GM19238 (cell line): ENCODE measurements around the gene UBE2I.
"Not testable (repeated sequence)": the region's sequence is repeated elsewhere in the genome, so short reads cannot be mapped to it uniquely, and the experiment has no call there.

Experiments used
- DNase-seq: peaks from one replicate; pipeline ENCODE4 v3.0.0; 2011; ENCODE audit warnings: low spot score; ENCODE audit not compliant: insufficient read length

The UBE2I gene

GRCh38 chr16:1328961-1329360, 19.5 kb downstream of the UBE2I start:
- not testable (repeated sequence) for DNase-seq

GRCh38 chr16:1330260-1330914, 21.0 kb downstream of the UBE2I start:
- DNase-seq, result no peak

DNA sequence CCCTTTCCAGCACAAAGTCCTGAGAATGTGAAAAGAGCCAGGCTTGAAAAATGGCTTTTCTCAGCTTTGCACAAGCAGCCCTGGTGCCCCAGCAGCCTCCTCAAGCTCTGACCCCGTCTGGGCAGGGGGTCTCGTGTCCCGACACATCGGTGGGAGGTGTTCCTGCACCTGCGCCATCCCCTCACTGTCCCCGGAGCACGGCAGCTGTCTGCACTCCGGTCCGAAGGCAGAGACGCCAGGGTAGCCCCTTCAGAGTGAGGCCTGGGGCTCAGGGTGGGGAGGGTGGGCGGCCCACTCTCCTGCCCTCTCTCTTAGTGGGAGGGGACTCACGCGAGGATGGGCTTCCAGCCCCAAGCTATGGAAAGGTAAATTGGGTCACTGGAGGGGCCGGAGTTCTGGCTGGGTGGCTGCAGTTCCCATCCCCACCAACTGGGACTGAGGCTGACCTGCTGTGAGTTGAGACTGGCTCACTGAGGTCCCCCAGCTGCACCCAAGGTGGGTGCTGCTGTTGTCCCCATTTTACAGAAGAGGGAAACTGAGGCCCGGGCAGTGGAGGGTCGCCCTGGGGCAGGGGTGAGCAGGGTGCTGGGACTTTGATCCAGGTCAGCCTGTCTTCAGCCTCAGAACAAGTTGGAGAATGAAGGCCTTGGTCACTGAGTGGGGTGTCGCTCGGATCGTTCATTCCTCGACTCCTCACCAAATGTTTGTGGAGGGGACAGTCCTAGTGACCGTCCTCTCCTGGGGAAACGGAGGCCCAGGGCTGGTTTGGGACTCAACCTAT, 21.7 kb downstream of the UBE2I start:
- no peak for DNase-seq

GRCh38 chr16:1331712-1332617, 22.5 kb downstream of the UBE2I start:
- peak; percentile 90 for DNase-seq

GRCh38 chr16:1332618-1333148, 23.2 kb downstream of the UBE2I start:
- no peak for DNase-seq

DNA sequence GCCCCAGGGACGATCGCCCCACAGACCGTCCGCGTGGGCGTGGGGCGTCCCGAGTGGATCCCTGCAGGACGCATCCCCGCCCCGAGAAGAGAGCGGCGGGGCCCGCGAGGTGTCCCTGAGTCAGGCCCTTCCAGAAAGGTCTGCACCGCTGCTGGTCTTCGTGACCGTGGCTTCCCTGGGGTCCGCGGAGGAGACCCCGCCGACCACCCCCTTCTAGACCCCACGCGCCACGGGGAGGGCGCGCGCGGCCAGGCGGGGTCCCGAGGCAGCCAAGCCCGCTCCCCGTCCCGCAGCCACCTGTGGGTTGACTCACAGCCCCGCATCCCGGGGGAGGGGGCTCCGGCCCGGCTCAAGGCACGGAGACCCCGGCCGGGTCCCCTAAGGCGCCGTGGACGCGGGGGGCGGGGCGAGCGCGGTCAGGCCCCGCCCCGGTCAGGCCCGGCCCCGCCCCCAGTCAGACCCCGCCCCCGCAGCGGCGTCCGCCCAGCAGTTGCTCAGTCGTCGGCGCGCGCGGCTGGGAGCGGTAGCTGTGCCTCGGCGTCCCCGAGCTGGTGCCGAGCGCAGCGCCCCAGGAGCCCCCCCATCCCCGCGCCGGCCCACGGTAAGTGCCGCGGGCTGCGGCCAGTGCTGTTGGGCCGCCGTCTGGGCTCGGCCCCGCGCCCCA, 23.8 kb downstream of the UBE2I start, which contains the start of gene BAIAP3:
BAIAP3 (plus strand) TSS at position 497 of the 664 bp plus-strand sequence. CDS start 4,905 bp downstream, outside the sequence.
- DNase-seq, result no peak

DNA sequence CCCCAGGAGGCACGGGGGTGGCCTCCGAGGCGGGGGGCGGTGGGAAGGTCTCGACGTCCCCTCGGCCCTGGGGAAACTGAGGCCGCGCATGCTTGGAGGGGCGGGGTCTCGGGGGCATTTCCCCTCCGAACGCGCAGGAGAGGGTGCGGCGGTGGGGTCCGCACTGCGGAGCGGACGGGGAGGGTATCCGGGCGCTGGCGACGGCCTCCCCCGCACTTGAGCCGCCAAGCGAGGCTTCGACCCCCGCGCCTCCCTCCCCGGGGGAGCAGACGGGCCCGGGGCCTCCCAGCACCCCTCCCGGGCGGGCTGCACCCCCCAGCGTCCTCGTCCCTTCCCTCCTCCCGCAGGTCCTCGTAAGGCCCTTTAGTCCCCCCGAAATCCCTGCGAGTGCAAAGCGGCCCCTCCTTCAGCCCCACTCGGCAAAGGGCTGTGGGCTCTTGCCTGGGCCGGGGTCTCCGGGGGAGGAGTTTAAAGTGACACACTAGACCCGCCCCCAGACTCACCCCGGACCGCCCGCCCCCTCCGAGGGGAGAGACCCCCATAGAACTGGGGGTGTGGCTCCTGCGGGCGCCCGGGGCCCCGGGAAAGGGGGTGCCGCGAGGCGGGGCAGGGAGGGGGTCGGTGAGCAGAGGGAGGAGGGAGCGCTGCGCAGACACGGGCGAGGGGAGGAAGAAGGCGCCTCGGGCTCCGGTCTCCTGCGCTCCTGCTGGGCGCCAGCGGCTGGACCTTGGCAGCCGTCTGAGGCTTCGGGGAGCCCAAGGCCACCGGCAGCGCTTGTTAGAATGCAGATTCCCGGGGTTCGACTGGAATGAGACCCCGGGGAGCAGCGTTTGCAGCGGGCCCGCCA, 24.6 kb downstream of the UBE2I start:
- DNase-seq, result no peak

- DNase-seq, result no peak
Measured at GRCh38 chr16:1334739-1335138, 25.3 kb downstream of the UBE2I start.

- no peak for DNase-seq
Measured at GRCh38 chr16:1335211-1335971, 26.0 kb downstream of the UBE2I start.

DNA sequence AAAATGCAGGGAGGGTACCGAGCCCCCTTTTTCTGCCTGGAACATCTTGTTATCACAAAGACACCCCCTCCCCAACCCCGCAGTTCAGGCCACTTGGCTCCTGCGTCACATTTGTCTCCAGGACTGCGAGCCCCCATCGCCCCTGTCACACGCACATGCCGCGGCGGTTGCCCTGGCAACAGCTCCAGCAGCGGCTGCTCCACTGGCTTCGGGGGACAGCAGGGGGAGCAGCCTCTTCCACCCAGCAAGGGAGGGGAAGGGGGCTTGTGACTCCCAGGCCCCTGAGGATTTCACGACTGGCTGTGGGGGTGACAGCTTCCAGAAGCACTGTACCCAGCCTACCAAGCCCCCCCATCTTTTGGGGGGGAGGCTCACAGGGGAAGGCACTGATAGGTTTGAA, 26.6 kb downstream of the UBE2I start:
- no peak for DNase-seq

DNA sequence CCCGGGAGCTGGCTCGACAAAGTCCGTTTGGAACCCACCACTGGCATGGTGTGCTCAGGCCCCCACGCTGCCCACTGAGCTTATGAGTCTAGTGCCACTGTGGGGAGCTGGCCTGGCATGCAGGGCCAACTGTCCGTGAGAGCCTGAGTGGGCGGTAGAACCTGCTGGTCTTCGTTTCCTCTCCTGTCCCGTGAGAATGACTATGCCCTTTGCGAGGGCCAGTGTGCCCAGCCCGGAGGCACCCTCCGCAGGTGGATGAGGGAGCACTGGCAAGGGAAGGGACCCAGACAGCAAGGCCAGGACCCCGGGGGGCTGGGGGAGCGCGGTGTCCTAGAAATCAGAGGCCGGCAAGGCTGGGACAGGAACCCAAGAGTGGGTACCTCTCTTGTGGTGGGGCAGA, 27.2 kb downstream of the UBE2I start:
- no peak for DNase-seq

DNA sequence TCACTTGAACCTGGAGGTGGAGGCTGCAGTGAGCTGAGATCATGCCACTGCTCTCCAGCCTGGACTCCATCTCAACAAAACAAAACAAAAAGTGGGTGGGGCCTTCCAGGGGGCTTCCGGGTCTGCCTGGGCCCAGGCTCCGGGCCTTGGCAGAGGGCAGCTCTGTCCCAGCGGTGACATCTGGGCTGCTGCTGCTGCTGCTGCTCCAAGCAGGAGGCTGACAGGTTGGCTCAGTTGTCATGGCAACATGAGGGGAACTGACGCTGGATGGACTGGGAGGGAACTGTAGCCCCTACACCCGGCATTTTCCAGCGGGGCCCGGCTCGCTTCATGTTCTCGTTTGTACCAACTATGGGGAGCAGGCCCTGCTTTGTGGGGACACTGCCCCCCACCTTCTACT, 28.1 kb downstream of the UBE2I start:
- DNase-seq, result no peak

DNA sequence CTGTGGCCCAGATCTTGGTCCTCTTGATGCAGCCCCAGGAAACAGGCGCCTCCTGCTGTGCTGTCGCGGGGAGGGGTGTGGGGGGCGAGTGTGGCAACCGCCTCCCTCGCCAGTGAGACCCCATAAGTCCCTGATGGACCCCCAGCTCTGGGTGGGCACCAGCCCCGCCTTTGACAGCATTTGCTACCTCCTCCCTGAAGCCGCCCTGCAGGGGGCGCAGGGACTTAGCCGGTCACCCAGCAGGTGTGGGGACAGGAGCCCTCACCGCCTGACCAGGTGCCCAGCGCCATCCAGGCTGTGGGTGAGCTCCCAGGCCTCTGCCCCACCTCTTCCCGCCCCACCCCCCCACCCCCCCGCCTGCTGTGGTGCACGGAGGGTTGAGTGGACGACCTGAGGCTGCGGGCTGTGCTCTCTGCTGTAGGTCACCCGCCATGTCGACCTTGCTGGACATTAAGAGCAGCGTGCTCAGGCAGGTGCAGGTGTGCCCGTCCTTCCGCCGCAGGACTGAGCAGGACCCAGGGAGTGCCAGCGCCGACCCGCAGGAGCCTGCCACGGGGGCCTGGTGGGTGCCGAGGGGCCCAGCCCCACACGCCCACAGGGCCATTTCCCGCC, 28.8 kb downstream of the UBE2I start:
- no peak for DNase-seq

DNA sequence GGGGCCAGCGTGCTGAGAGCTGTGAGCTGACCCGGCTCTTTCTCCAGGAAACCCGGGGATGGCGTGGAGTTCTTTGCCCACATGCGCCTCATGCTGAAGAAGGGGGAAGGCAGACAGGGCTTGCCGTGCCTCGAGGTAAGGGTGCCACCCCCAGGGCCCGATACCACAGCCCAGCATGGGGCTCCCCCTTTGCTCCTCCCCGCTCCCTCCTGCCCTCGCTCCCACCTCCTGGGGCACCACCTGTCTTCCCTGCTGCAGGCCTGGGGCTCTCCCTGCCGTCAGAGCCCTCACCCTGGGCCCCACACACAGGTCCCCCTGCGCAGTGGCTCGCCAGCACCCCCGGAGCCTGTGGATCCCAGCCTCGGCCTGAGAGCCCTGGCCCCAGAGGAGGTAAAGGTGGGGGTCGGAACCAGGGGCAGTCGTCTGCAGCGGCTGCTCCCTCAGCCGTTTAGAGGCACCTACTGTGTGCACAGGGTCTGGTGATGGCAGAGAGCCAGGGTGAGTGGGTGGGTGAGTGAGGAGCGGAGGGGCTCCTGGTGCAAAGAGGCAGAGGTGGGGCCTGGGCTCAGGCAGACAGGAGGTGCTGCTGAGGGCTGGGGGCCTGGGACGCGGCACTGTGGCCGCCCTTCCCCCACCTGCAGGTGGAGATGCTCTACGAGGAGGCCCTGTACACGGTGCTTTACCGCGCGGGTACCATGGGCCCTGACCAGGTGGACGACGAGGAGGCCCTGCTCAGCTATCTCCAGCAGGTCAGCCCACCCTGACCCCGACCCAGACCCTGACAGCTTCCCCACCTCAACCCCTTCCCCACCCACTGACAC, 29.6 kb downstream of the UBE2I start:
- DNase-seq, result no peak

- no peak for DNase-seq
Measured at GRCh38 chr16:1340730-1341494, 31.5 kb downstream of the UBE2I start.

GRCh38 chr16:1341495-1342420, 32.3 kb downstream of the UBE2I start:
- DNase-seq, result no peak
